NCI-H146 treated with DMSO at 0.1 percent for 48 hours (cell line): ENCODE results near the gene TBCCD1.
"Not testable (repeated sequence)": the region's sequence is repeated elsewhere in the genome, so short reads cannot be mapped to it uniquely, and the experiment has no call there.

ENCODE experiments used
- DNase-seq: peaks from one replicate; lab custom pipeline; 2025; ENCODE audit not compliant: unreplicated experiment; lab: John Stamatoyannopoulos, UW

Gene TBCCD1

DNA sequence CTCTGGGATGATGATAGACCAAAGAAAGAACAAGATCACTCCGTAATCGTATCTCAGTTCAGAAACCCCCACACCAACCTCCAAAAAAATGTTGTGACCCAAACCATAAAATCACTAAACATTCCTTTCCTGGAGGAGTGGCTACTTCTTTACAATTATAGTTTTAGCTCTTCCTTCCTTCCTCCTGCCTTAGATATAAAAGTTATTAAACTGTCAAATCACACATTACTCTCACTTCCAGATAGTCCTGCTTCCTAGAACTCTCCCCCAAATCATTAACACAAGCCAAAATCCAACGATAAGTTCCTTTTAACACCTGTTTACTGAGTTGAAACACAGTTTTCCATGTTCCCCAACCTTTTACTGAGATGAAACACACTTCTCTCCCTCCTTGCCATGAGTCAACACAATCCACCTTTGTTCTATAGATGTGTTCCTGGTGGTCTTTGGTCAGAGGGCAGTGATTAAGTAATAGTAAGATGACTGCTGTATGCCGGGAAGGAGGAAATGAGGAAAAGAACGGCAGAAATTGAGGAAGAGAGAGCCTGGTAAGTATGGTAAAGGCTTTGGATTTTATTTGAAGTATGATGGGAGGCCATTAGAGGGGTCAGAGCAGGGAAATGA, 14.6 kb downstream of the TBCCD1 start:
- DNase-seq: no peak

GRCh38 chr3:186551387-186551786, 15.8 kb downstream of the TBCCD1 start:
- DNase-seq: no peak

DNA sequence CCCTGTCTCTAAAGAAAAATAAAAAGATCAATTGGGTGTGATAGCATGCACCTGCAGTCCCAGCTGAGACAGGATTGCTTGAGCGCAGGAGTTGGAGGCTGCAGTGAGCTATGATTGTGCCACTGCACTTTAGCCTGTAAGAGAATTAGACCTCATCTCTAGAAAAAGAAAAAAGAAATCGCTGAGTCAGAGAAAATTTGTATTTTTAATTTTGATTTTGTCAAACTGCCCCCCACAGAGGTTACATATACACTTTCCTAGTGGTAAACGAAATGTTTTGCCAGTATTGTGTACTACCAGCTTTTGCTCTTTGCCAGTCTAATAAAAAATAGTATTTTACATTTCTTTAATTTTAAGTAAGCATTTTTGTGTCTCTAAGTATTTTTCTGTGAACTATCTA, 17.6 kb downstream of the TBCCD1 start:
- DNase-seq: no peak

DNA sequence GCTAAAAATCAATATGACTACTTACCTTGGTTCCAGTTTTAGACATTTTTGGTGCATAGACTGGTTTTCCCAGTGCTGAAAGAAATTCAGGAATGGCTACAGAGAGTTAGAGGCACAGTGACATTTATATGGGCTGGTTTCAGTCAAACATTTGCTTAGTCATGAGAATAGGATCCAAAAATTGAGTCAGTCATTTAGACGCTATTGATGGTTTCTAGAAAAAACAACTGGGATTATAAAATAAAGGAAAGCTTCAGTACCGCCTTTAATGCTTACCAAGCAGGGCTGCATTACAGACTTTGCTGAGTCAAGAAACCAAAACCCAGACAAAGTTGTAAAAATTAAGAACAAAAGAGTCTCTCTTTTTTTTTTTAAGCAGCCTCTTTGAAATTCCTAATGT, 22.9 kb downstream of the TBCCD1 start, which contains the start of gene CRYGS:
TSS of gene CRYGS (minus strand) at position 100 of the 400 bp plus-strand sequence. CDS start at position 46, 54 bp downstream.
- no peak for DNase-seq

DNA sequence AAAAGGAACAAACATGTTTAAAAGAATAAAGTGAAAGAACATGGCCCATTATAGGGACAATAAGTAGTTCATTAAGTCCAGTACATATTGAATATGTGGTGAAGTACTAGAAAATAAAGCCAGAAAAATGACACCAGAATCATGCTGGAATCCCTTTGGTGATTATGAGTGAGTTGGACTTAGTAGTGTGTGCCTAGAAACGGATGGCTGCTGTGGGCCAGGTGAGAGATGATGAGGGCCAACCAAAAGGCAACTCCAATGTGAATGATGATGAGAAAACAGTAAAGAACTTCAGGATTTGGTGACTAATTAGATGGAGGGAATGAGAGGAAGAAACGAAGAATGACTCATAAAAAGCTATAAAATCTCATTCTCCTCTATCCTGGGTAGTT, 26.3 kb downstream of the TBCCD1 start:
- DNase-seq: no peak

DNA sequence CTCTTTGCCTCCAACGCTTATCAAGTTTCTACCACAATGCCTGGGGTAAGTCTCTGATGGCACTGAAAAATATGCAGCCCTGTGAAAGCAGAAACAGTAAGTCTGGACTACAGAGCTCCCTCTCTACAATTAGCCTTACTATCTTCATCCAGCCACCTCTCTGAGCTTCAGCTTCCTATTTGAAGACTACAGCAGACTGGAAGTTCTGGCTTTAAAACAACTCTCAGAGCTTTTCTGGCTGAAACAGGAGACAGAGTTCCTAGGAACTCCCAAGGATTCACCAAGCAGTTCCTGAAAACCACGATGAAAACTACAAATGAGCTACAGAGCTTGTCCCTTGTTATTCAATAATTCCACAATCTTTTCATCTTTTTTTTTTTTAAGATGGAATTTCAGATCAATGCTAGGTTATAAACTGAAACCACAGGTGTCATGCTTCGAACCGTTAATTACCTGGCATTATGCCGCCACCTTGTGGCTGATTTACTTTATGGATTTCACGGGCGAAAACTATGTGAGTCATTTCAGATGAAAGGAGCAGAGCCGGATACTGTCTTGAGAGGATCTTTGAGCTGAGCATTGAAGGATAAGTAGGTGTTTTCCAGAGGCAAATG, 26.8 kb downstream of the TBCCD1 start:
- peak; percentile 45 for DNase-seq

DNA sequence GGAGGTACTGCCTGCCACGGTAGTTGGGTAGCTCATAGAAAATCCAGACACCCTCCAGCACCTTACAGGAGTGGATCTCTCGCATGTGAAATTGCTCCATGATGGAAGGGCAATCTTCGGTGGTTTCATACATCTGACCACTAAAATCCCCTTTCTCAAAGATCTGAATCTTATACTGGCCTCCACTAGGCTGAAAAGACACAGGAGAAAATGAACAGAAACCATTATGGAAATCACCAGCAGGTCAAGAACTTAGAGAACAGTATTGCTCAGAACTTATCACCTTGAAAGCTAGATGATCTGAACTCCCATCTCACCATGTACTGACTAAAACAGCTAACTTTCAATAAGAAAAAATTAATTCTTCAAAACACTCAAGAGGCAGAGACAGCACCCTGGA, 28.4 kb downstream of the TBCCD1 start:
- no peak for DNase-seq

DNA sequence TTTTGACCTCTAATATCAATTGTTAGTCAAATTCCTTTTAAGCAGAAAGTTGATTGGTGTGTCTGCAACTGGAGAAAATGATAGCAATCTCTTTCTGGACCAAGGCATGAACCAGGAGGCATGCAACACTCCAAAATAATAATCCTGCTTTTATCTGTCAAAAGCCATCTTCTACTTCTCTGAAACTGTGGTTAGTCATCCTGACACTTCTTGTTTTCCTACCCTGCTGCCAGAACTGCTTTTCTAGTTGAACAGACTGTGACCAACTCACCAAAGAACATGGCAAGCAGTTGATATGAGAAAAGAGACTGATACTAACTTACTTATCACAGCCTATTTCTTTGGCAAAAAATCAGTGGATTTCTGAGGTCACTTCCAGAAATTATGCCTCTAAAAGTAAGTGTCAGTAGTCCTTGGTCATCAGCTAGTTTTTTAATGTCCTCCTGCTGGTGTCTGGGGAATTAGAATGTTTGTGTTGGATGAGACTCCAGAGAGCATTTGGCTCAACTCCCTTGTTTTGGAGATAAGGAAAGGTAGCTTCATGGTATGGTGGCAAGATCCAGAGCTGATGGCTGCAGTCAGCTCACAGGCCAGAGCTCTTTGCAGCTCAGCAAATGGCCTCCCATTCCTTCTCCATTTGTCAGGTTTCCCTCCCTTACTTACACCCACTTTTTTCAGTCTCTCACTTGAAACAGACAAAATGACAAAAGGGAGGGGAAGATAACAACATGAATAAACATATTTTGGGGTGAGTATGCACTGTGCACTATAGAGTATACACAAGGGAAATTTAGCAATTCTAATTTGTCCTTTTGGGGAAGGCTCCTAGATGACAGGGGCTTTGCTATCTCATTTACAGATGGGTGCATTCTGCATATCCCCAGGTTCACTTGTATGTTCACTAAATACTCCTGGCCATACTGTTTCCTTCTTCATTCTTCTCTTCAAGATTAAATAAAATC, 30.0 kb downstream of the TBCCD1 start:
- DNase-seq: no peak

DNA sequence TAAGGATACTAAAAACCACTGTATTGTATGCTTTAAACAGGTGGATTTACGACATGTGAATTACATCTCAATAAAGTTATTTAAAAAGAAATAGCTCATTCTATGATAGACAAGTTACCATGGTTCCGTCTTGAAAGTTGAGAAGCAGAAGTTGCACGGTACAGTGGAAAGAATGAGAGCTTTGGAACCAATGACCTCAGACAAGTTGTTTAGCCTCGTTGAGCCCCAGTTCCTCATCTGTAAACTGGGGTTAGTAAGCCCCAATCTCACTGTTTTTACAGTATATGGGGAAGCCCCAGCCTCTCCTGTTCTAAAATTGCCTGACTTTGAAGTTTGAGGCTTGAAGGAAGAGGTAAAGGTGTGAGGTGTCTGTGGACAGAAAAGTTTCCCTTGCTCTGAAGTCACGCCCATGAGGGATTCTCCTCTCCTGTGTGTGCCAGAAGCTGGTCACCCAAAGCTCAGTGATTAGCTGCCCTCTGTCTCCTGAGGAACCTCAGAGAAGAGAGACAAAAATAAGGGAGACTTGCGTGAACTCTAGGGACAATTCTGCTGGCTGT, 32.9 kb downstream of the TBCCD1 start:
- DNase-seq: no peak

- DNase-seq: peak; percentile 37
These were observed 34.5 kb downstream of the TBCCD1 start for GRCh38 chr3:186532598-186533072.

GRCh38 chr3:186531694-186532093, 35.4 kb downstream of the TBCCD1 start:
- not testable (repeated sequence) for DNase-seq

GRCh38 chr3:186530415-186530814, 36.7 kb downstream of the TBCCD1 start:
- DNase-seq: no peak

GRCh38 chr3:186529201-186529999, 37.7 kb downstream of the TBCCD1 start:
- no peak for DNase-seq

GRCh38 chr3:186526256-186526606, 40.9 kb downstream of the TBCCD1 start:
- DNase-seq: no peak

DNA sequence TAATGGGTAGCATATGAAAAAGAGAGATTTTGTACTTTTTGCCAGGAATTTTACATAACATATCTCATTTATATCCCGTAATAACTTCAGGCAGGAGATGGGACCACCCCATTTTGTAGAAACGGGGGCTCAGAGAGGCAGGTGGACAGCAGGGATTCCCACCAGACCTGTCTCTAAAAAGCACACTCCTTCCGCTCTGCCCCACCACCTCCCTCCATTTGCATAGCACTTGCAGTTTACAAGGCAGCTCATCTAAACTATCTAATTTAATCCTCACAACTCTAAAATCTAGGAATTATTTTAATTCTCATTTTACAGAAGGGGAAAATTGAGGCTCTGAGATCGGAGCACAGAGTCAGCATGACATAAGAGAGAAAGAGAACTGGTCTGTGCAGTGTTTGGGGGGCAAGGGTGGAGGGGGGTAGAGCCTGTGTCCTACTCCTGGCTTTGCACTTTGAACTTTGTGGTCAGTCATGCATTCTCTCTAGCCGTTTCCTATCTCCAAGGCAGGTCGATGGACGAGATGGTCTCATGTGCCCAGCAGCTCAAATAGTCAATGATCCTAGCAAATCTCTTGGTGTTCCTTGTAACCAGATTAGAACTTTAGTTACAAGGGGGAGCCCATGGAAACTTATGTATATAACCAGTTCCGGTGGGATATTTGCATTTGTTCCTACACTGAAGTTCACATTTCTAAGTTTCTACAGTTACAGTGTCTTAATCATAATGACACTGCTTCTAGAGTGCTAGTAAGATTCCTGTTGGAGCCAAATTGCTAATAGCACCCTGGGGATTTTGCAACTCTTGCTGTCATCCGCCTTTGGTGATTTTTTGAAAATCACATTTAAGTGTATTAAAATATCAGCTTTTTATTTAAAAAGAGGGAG, 41.5 kb downstream of the TBCCD1 start:
- no peak for DNase-seq

GRCh38 chr3:186524616-186525015, 42.5 kb downstream of the TBCCD1 start:
- no peak for DNase-seq

GRCh38 chr3:186523434-186523833, 43.7 kb downstream of the TBCCD1 start:
- no peak for DNase-seq

- no peak for DNase-seq
These were observed 44.1 kb downstream of the TBCCD1 start for GRCh38 chr3:186523022-186523421.

DNA sequence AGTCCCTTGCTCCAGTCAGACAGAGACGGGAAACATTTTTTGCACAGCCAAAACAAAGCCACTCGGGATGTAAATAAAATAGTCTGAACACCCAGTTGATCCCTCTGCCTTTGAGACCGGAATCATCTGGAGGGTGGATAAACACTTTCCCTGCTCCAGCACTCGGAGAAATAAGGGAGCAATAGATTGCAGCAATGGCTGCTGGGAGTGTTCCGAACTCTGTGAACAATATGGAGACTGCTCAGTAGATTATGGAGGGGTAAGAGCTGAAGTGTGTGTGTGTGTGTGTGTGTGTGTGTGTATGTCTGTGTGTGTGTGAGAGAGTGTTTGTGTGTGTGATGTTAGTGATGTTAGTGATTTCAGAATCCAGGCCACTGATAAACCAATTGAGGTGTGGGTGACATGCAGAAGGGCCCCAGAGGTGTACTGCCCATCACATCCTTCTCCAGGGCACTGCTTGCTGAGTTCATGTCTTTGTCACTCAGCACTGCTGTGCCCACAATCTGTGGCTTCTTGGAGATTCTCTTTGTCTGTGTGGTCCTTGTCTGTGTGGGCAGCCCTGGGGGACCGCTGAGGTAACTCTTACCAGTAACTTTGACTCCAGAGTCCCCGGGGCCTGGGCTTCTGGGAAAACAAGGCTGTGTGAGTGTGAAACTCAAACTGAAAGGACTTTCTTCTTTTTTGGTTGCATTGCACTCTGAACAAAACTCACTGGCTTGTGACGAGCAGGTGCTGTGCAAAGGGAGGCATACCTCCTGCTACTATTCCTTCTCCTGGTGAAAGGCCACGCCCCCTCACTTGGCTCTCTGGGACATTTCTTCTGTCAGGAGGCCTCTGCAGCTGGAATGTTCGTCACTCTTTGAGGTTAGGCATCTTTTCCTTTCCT, 45.9 kb downstream of the TBCCD1 start:
- DNase-seq: no peak
